ENCODE measurements around the gene OR8B2.

- no peak for TF ChIP-seq CTCF (IDR thresholded peaks at IDR 0.05)
- TF ChIP-seq EP300 (IDR thresholded peaks at IDR 0.05): no peak
- TF ChIP-seq CHD2 (IDR thresholded peaks at IDR 0.05; ENCODE audit: low read length, partially characterized antibody): no peak
- TF ChIP-seq ELK1 (IDR thresholded peaks at IDR 0.05; ENCODE audit: low read depth, low read length): no peak
- TF ChIP-seq BHLHE40 (IDR thresholded peaks at IDR 0.05; ENCODE audit: low read depth, low read length): no peak
- TF ChIP-seq REST (IDR thresholded peaks at IDR 0.05): no peak
- no peak for TF ChIP-seq POLR2A (IDR thresholded peaks at IDR 0.05; ENCODE audit: low read length)
- no peak for TF ChIP-seq PHF8 (IDR thresholded peaks at IDR 0.05; ENCODE audit: borderline replicate concordance, low read depth)
- TF ChIP-seq MYC (IDR thresholded peaks at IDR 0.05; ENCODE audit: borderline replicate concordance, low read length): no peak
- TF ChIP-seq JUNB (IDR thresholded peaks at IDR 0.05): no peak
- no peak for TF ChIP-seq CEBPB (IDR thresholded peaks at IDR 0.05)
- TF ChIP-seq NPAS2 (CRISPR knock-in tag; IDR thresholded peaks at IDR 0.05; ENCODE audit: borderline replicate concordance): no peak
- TF ChIP-seq CBX8 (IDR thresholded peaks at IDR 0.05): no peak
Measured at GRCh38 chr11:124340142-124340447, 44.2 kb downstream of the OR8B2 start.

Data from A549 (cell line).